GF-D8 (cell line): Measurements from ENCODE around the gene UNG.

ENCODE experiments used
- DNase-seq: peaks from one replicate; lab custom pipeline; 2025; lab: John Stamatoyannopoulos, UW

Gene UNG

DNA sequence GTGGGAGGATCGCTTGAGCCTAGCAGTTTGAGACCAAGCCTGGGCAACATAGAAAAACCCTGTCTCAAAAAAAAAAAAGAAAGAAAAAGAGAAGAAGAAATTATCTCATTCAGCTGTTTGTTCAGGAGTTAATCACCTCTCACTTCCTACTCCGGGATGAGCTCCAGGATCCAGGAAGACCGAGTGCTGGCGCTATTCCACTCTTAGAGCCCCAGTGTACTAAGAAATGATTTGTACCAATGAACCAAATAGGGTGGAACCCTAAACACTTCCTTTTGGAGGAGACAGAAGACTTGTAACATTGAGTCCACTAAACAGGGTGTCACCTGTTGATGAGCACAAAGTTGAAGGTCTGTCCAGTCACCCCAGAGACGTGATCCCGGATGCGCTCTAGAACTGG, 7.7 kb upstream of the UNG start:
- no peak for DNase-seq

DNA sequence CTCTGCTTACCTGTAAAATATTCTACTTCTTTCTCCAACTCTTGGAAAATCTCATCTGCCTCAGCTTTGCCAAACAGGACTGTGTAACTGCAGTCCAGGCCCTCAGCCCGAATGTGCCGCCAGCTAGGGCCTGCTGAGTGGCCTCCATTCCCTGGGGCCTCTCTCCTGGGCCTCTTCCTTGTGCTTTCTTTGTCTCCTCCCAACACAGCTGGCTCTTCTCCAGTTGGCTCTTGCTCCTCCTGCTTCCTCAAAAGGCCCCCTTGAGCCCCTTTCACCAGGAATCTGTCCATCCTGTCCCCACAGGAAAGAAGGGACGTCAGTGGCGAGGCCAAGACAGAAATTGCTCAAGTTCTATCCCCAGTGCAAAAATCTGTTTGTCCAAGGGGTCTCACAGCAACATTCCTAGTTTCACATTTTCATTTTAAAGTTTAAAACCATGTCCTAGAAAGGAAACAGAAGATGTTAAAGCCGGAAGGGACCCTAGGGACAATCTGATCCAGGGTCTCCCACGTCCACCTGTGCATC, 4.8 kb upstream of the UNG start:
- peak; percentile 29 for DNase-seq

DNA sequence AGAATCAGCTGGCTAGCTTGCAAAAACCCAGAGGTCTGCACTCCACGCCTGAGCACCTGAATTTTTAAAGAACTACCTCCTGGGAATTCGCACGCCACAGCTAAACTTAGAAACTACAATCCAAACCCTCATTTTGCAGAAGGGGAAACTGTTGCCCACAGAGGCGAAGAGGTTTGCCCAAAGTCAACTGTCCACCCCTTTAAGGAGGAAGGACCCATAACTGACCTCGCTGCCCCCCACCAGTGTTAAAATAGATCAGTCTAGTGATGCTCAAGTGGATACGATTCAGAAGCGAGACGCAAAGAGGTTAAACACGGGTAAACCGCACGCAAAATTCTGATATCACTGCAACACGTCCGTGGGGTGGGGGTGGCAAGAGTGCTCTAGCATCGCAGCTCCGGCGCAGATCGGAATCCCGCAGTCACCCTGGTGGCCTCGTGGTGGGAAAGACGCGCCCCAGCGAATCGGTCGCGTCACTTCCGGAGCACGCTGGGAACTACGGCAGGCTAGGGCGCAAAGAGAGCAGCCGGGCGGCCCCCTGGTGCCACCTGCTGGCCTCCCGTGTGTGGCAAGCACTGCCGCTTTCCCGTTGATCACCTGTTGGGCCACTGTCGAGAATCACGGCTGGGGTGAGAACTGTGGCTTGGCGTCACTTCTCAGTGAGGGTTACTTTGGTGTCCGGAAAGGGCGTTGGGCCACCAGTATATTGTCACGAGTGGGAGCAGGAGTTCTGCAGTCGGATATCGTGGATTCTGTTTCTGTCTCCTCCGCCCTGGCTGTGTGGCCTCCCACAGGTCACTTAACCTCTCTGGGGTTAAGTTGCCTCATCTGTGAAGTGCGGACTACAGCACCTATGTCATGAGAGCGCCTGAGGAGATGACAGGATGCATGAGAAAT, 4.1 kb upstream of the UNG start, which contains the start of gene ALKBH2:
ALKBH2 (minus strand) TSS at position 451 of the 897 bp plus-strand sequence. CDS start 686 bp downstream, outside the sequence.
- DNase-seq: peak; percentile 72

DNA sequence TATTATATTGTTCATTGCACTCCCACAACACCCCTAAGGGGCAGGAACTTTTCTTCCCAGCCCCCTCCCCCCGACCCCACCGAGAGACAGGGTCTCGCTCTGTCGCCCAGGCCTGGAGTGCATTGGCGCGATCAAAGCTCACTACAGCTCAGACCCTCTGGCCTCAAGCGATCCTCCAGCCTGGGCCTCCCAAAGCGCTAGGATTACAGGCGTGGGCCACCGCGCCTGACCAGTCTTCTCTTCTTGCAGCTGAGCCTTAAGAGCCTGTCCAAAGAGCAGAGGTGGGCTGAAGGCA, 310 bp upstream of the UNG start:
- no peak for DNase-seq

DNA sequence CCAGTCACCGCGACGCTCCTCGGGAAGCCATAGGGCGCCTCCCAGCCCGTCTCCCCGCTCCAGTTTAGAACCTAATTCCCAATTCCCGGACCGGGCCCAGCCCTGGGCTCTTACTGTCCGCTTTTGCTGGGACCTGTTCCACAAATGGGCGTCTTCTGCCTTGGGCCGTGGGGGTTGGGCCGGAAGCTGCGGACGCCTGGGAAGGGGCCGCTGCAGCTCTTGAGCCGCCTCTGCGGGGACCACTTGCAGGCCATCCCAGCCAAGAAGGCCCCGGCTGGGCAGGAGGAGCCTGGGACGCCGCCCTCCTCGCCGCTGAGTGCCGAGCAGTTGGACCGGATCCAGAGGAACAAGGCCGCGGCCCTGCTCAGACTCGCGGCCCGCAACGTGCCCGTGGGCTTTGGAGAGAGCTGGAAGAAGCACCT, 797 bp downstream of the UNG start:
- no peak for DNase-seq

DNA sequence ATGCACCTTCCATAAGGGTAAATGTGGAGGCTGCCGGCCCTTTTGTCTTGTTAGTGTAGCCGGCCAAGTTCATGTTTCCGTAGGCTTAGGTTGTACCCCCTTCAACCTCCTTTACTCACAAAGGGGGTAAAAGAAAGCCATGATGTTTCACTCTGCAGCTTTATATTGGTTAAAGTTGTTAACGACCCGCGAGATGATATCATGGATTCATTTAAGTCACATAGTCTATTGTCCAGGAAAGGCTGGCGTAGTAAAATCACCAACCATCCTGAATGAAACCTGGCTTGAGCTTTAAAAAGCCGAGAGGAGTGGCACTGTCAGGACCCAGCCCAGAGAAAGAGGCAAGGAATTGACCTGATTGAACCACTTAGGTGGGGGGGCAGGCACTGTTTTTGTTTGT, 1.3 kb downstream of the UNG start:
- no peak for DNase-seq

DNA sequence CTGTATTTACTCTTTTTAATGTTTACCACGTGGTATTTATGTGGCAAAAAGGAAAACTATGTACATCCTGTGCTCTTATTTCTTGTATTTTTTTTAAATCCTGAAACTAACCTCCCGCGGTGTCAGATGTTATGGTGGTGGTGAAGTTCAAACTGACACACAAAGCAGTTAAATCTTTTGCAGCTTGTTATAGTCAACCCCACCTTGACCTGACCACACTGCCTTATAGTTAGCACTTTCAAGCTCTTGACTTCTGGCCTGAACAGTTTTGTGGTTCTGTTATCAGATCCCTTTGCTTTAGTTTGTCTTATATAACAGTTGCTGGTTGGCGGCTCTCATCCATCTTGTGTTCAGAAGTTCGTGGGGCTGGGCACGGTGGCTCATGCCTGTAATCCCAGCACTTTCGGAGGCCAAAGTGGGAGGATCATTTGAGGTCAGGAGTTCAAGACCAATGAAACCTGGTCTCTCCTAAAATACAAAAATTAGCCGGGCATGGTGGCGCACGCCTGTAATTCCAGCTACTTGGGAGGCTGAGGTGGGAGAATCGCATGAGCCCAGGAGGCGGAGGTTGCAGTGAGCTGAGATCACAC, 2.1 kb downstream of the UNG start:
- DNase-seq: no peak

DNA sequence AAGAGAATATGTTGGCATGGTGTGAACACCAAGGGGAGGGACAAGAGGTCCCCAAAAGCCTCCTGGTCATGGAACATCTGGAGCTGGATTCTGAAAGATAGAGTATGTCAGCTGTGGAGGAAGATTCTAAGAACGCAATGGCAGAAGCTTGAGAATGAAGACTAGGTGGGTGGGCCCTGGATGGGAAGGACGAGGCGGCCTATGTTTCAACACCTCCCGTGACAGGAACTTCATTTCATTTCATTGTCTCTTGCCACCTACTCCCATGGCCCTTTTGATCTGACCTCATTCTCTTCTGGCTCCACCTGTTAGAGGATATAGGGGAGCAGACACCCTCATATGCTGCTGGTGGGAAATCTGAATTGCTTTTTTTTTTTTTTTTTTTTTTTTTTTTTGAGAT, 3.3 kb downstream of the UNG start:
- DNase-seq: no peak

DNA sequence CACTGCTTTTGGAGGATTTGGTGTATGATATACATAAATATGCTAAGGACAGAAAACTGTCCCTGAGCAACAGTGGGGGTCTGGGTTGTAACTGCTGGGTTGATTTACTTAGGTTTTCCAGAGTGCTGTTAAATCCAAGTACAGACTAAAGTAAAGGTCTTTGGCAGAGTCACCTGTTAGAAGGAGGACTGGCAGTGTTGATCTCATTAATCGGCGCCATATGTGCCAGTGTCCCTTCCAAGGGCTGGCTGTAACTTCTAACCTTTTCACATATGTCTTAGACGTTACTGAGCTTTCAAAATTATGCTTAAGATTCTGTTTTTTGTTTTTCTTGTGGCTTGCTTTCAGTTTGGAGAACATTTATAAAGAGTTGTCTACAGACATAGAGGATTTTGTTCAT, 5.1 kb downstream of the UNG start:
- DNase-seq: no peak

DNA sequence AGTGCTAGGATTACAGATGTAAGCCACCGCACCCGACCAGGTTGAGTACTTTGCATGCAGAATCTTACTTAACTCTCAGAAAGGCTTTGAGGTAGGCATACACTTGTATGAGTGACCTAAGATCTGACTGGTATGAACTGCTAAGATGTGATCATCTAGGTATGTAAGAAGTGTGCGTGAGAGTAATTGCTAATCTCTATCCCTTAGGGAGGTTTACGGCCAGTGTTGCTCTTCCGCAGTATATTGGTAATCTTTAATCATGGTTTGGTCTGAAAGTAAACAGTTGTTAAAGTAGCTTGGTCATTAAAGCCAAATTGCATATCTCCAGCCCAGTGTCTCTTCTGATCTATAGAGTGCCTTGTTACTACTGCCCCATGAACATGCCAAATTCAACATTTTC, 7.8 kb downstream of the UNG start:
- no peak for DNase-seq

DNA sequence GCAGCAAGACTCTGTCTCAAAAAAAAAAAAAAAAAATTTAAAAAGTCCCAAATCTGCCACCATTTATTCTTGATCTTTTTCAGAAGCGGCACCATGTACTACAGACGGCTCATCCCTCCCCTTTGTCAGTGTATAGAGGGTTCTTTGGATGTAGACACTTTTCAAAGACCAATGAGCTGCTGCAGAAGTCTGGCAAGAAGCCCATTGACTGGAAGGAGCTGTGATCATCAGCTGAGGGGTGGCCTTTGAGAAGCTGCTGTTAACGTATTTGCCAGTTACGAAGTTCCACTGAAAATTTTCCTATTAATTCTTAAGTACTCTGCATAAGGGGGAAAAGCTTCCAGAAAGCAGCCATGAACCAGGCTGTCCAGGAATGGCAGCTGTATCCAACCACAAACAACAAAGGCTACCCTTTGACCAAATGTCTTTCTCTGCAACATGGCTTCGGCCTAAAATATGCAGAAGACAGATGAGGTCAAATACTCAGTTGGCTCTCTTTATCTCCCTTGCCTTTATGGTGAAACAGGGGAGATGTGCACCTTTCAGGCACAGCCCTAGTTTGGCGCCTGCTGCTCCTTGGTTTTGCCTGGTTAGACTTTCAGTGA, 12.5 kb downstream of the UNG start:
- DNase-seq: no peak

DNA sequence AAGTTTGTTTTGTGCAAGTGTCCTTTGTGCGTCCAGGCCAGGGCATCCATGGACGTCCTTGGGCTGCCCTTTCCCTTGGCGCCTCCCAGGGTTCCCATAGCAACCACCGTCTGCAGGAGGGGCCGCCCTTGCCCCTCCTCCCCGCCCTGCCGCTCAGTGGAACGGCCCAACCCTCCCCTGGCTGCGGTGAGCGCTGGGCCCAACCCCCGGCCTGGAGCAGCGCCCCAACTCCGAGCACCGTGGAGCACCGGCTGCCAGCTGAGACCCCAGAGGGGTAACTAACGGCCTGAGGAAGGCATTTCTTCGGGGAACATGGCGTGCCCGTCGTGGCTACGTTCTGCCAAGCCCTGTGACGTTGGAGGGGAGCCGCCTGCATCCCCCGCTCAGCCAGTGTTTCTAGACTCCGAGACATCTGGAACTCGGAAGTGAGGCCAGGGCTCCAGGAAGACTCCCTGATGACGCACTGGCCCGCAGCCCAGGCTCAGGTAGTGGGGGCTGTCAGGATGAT, 13.6 kb downstream of the UNG start:
- DNase-seq: no peak

DNA sequence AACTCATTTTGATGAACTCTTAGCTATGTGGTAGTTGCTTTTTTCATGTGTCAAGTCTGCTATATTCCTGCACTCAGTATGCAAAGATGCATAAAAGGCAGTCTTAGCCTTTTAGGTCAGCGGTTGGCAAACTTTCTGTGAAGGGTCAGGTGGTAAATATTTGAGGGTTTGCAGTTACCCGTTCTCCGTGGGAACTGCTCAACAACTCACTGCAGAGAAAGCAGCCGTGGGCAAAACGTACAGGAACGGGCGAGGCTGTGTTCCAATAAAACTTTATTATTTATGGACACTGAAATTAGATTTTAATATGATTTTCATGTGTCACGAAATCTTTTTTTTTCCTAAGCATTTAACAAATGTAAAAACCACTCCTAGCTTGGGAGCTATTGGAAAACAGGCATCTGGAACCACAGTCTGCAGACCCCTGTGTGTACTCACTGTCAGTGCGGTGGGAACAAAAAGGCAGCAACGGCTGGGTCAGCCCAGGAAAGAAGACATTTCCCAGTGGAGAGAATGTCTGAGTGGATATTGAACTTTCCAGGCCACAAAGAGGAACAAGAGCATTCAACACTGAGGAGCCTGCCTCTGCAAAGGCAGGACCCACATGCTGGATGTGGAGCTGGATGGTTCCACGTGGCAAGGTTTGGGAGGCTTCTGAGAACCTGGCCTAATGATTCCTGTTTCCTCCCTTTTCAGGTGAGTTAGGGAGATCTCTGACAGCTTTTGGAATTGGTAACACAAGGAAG, 15.5 kb downstream of the UNG start:
- DNase-seq: peak; percentile 29

DNA sequence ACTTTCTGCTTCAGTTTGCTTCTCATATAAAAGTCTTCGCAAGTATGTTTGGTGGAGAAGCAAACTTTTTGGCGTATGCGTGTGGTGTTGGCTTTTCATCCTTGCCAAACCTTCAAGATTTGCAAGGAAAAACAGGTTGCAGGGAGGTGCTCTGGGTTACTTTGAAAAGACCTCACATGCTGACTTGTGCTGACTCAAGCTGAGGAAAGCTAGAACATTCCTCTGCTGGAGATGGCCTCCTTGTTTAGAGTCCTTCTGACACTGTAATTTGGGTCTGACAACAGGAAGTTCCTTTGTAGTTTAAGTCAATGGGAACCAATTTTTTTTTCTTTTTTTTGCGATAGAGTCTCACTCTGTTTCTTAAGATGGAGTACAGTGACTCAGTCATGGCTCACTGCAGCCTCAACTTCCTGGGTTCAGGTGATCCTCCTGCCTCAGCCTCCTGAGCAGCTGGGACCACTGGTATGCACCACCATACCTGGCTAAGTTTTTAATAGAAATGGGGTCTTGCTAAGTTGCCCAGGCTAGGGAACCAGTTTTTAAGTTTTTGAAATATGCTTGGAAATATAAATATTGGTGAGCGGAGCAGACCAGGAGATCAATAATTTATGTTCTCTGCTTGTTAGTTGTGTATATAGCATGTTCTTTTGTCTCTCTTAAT, 16.4 kb downstream of the UNG start:
- no peak for DNase-seq

DNA sequence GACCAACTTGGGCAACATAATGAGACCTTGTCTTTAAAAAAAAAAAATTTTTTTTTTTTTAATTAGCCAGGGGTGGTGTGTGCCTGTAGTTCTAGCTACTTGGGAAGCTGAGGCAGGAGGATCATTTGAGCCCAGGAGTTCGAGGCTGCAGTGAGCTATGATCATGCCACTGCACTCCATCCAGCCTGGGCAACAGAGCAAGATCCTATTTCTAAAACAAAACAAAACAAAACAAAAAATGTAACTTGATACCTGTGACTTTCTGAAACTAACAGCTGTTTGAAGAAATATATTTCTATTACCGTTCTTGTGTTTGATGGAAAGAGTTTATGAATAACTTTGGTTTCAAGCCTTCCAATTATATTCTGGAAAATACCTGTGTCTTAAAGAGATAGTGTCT, 17.2 kb downstream of the UNG start:
- no peak for DNase-seq

DNA sequence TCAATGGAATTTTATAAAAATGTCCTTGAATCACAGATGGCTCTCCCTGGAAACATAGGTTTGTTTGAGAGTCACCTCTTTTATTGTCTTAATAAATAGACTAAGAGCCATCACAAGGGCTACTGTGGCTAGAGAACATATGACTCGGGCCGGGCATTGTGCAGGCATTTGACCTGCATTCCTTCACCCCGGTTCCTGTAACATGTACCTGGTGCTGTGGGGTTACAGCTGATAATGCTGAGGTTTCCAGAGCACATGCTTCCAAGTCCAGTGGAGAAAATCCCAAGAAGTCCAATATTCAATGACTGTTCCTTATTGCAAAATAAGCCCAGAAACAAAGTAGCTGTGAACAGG, 18.0 kb downstream of the UNG start:
- no peak for DNase-seq

DNA sequence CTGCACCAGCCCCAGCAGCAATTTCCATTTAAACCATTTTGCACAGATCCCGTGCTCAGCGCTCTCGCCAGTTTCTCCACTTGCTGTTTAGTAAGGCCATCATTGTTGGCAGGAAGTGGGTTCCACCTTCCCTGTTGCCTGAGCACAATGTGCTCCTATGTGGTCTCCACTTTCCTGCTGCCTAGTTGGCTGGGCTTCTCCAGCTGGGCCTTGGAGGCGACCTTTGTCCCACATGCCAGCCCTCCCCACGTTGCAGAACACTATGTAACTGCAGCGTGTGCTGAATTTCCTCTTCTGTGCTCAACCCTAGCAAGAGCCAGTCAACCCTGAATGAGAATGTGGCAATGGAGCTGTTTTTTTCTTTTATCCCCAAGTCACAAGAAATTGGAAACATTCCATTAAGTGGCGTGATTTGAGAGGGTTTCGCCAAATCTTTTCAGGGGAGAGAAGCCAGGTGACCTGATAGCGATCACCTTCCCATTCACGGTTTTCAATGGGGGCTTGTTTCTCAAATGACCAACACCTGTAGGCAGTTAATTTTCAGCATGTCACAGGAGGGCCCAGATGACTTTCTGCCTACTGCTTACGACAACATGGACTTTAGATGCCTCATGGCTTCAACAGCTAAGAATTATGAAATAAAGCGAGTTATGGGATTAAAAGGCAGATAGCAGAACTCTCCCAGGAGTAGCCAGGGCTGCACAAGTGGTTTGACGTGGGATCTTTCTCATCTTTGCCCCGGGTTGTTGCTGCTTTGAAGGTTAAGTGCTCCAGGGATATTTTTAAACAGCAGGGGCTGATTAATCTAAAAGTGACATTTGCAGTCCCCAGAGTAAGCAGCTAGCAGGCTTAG, 18.6 kb downstream of the UNG start, which contains the start of gene ACACB:
ACACB (plus strand) TSS at position 830 of the 853 bp plus-strand sequence. CDS start 22,819 bp downstream, outside the sequence.
- peak; percentile 94 for DNase-seq

DNA sequence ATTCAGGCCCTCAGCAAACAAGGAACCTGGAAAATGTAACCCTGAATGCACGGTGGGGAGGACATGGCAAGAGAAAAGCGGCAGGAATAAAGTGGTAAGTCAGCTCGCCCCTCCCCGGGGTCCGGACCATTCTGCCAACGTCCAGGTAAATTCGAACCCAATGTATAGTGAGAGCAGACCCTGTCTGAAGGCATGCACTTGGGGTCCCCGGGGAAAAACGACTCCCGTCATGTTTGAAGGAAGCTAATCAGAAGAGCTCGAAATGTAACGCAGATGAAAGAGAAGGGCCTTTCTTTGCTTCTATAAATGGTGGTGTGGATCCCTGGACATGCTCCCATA, 19.2 kb downstream of the UNG start:
- no peak for DNase-seq

DNA sequence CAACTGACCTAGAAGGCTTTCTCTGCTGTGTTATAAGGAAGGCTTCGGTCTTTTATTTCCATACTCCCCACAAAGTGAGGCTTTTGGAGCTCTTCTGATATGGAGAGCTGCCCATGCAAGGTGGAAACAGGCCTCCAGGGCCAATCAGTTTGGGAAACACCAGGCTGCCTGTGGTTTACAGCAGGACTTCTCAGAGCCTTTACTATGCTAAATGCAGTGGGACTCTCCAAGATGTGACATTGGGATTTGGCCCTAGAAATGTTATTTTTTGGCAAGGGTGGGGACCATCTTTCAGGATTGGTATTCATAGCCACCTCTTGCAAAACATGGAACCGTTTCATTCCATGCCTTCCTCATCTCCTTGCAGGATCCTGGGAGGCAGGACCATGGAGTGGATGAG, 22.7 kb downstream of the UNG start:
- no peak for DNase-seq

DNA sequence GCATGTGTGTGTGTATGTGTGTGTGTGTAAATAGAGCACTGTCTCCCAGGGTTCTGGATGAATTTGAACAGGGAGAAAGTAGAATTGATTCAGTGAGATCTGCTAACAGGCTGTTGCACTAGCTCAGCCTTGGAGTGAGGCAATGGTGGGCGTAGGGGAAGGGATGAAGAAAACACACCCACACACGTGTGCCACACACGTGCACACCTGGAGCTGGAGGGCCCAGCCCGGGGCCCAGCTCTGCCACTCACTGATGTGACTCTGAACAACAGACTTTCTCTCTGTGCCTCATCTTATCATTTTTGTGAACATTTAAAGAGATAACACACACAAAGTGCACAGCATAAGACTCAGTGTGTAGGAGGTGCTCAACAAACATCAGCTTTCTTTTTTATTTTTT, 23.2 kb downstream of the UNG start:
- no peak for DNase-seq
